GM23338 (cell line): ENCODE measurements around the gene COG2. TPM values are rescaled to one million over a fixed set of nuclear protein-coding genes. Genes with fewer than 3 reads are reported as not detected.

Experiments
- EZH2 ChIP-seq: fragments of 200-600 bp; sonication (generic); IDR thresholded peaks from one replicate; pipeline ENCODE4 v1.8.0; 2017; ENCODE audit warnings: antibody characterized with exemption, mild to moderate bottlenecking, low read depth; ENCODE audit not compliant: unreplicated experiment
- STAT1 ChIP-seq: IDR thresholded peaks from one replicate; pipeline ENCODE4 v1.6.1; 2016; ENCODE audit warnings: antibody characterized with exemption; ENCODE audit not compliant: unreplicated experiment
- polyA plus RNA-seq: library from polyadenylated mRNA; unstranded; fragments of >200 nt; fragmentation: Nextera tagmentation; extraction: Ambion mirVana; gene quantifications from 2 replicates; pipeline ENCODE4 v1.2.1, GENCODE V29; 2016
- total RNA-seq: library from RNA; depleted of rRNA; stranded (reverse); fragments of >200 nt; shearing (Covaris generic); gene quantifications from 2 replicates; pipeline ENCODE4 v1.2.3, GENCODE V29; 2014
- TF ChIP-seq, protein P1 (sequence below): IDR thresholded peaks from one replicate; pipeline ENCODE4 v1.6.1; 2018; ENCODE audit warnings: antibody characterized with exemption; ENCODE audit not compliant: unreplicated experiment
- TF ChIP-seq, protein P2 (sequence below): fragments of 250-450 bp; sonication (Bioruptor Pico); IDR thresholded peaks from 2 replicates; pipeline ENCODE4 v1.5.0; 2020; ENCODE audit warnings: mild to moderate bottlenecking, moderate library complexity
- TF ChIP-seq, protein P3 (sequence below): IDR thresholded peaks from 2 replicates; pipeline ENCODE4 v1.6.1; 2016; ENCODE audit warnings: antibody characterized with exemption

COG2 gene
- total and polyA plus RNA-seq, 2 experiments from 2014 or later: 35.8 to 38.5 TPM

DNA sequence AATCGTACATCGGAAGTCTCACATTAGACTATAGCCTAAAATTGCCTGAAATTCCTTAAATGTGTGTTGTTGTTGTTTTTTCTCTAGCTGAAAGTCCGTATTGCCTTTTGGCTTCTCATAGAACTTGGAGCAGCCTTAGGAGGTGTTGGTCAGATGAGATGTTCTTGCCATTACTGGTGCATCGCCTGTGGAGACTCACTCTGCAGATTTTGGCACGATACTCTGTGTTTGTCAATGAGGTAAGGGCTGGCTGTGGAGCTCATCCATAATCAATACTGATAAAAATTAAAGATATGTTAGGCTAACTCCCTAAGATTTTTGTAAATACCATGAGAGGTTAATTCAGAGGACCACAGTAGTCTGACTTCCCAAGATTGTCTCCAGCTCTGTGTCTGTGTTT, 42.7 kb downstream of the COG2 start (continued):
- TF ChIP-seq, protein P1, sequence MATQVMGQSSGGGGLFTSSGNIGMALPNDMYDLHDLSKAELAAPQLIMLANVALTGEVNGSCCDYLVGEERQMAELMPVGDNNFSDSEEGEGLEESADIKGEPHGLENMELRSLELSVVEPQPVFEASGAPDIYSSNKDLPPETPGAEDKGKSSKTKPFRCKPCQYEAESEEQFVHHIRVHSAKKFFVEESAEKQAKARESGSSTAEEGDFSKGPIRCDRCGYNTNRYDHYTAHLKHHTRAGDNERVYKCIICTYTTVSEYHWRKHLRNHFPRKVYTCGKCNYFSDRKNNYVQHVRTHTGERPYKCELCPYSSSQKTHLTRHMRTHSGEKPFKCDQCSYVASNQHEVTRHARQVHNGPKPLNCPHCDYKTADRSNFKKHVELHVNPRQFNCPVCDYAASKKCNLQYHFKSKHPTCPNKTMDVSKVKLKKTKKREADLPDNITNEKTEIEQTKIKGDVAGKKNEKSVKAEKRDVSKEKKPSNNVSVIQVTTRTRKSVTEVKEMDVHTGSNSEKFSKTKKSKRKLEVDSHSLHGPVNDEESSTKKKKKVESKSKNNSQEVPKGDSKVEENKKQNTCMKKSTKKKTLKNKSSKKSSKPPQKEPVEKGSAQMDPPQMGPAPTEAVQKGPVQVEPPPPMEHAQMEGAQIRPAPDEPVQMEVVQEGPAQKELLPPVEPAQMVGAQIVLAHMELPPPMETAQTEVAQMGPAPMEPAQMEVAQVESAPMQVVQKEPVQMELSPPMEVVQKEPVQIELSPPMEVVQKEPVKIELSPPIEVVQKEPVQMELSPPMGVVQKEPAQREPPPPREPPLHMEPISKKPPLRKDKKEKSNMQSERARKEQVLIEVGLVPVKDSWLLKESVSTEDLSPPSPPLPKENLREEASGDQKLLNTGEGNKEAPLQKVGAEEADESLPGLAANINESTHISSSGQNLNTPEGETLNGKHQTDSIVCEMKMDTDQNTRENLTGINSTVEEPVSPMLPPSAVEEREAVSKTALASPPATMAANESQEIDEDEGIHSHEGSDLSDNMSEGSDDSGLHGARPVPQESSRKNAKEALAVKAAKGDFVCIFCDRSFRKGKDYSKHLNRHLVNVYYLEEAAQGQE: no peak
- TF ChIP-seq EZH2 (no peak), STAT1 (no peak)
- TF ChIP-seq, protein P2, sequence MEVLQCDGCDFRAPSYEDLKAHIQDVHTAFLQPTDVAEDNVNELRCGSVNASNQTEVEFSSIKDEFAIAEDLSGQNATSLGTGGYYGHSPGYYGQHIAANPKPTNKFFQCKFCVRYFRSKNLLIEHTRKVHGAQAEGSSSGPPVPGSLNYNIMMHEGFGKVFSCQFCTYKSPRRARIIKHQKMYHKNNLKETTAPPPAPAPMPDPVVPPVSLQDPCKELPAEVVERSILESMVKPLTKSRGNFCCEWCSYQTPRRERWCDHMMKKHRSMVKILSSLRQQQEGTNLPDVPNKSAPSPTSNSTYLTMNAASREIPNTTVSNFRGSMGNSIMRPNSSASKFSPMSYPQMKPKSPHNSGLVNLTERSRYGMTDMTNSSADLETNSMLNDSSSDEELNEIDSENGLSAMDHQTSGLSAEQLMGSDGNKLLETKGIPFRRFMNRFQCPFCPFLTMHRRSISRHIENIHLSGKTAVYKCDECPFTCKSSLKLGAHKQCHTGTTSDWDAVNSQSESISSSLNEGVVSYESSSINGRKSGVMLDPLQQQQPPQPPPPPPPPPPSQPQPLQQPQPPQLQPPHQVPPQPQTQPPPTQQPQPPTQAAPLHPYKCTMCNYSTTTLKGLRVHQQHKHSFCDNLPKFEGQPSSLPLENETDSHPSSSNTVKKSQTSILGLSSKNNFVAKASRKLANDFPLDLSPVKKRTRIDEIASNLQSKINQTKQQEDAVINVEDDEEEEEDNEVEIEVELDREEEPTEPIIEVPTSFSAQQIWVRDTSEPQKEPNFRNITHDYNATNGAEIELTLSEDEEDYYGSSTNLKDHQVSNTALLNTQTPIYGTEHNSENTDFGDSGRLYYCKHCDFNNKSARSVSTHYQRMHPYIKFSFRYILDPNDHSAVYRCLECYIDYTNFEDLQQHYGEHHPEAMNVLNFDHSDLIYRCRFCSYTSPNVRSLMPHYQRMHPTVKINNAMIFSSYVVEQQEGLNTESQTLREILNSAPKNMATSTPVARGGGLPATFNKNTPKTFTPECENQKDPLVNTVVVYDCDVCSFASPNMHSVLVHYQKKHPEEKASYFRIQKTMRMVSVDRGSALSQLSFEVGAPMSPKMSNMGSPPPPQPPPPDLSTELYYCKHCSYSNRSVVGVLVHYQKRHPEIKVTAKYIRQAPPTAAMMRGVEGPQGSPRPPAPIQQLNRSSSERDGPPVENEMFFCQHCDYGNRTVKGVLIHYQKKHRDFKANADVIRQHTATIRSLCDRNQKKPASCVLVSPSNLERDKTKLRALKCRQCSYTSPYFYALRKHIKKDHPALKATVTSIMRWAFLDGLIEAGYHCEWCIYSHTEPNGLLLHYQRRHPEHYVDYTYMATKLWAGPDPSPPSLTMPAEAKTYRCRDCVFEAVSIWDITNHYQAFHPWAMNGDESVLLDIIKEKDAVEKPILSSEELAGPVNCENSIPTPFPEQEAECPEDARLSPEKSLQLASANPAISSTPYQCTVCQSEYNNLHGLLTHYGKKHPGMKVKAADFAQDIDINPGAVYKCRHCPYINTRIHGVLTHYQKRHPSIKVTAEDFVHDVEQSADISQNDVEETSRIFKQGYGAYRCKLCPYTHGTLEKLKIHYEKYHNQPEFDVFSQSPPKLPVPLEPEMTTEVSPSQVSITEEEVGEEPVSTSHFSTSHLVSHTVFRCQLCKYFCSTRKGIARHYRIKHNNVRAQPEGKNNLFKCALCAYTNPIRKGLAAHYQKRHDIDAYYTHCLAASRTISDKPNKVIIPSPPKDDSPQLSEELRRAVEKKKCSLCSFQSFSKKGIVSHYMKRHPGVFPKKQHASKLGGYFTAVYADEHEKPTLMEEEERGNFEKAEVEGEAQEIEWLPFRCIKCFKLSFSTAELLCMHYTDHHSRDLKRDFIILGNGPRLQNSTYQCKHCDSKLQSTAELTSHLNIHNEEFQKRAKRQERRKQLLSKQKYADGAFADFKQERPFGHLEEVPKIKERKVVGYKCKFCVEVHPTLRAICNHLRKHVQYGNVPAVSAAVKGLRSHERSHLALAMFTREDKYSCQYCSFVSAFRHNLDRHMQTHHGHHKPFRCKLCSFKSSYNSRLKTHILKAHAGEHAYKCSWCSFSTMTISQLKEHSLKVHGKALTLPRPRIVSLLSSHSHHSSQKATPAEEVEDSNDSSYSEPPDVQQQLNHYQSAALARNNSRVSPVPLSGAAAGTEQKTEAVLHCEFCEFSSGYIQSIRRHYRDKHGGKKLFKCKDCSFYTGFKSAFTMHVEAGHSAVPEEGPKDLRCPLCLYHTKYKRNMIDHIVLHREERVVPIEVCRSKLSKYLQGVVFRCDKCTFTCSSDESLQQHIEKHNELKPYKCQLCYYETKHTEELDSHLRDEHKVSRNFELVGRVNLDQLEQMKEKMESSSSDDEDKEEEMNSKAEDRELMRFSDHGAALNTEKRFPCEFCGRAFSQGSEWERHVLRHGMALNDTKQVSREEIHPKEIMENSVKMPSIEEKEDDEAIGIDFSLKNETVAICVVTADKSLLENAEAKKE (CRISPR knock-in tag): no peak
- TF ChIP-seq, protein P3, sequence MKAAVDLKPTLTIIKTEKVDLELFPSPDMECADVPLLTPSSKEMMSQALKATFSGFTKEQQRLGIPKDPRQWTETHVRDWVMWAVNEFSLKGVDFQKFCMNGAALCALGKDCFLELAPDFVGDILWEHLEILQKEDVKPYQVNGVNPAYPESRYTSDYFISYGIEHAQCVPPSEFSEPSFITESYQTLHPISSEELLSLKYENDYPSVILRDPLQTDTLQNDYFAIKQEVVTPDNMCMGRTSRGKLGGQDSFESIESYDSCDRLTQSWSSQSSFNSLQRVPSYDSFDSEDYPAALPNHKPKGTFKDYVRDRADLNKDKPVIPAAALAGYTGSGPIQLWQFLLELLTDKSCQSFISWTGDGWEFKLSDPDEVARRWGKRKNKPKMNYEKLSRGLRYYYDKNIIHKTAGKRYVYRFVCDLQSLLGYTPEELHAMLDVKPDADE: no peak
